HG03521 (cell line): ENCODE measurements around the gene PARD3B.

Source experiments
- ATAC-seq: cut with Tn5 transposase; IDR thresholded peaks from one replicate; pipeline ENCODE4 v1.9.1; 2021; ENCODE audit warnings: mild to moderate bottlenecking, moderate library complexity; ENCODE audit not compliant: unreplicated experiment

PARD3B gene

GRCh38 chr2:204750389-204750788 is 205.1 kb downstream of the PARD3B start:
- ATAC-seq: no peak

GRCh38 chr2:204751472-204751871 is 206.2 kb downstream of the PARD3B start:
- no peak for ATAC-seq

GRCh38 chr2:204753841-204754240 is 208.6 kb downstream of the PARD3B start:
- ATAC-seq: no peak

- ATAC-seq: no peak
These were observed 209.6 kb downstream of the PARD3B start for GRCh38 chr2:204754898-204755297.

GRCh38 chr2:204763974-204764703 is 218.9 kb downstream of the PARD3B start:
- ATAC-seq: no peak

- no peak for ATAC-seq
These were observed 225.5 kb downstream of the PARD3B start for GRCh38 chr2:204770735-204771134.

- no peak for ATAC-seq
These were observed 226.4 kb downstream of the PARD3B start for GRCh38 chr2:204771721-204772120.

- no peak for ATAC-seq
These were observed 227.3 kb downstream of the PARD3B start for GRCh38 chr2:204772546-204772945.

GRCh38 chr2:204775766-204776165 is 230.5 kb downstream of the PARD3B start:
- no peak for ATAC-seq

- ATAC-seq: no peak
These were observed 231.7 kb downstream of the PARD3B start for GRCh38 chr2:204776781-204777559.

- ATAC-seq: no peak
These were observed 234.5 kb downstream of the PARD3B start for GRCh38 chr2:204779771-204780170.

- no peak for ATAC-seq
These were observed 236.7 kb downstream of the PARD3B start for GRCh38 chr2:204781941-204782340.

GRCh38 chr2:204790076-204790475 is 244.8 kb downstream of the PARD3B start:
- no peak for ATAC-seq

- ATAC-seq: no peak
These were observed 246.0 kb downstream of the PARD3B start for GRCh38 chr2:204791230-204791629.

GRCh38 chr2:204794624-204795023 is 249.3 kb downstream of the PARD3B start:
- no peak for ATAC-seq

GRCh38 chr2:204795156-204795555 is 249.9 kb downstream of the PARD3B start:
- ATAC-seq: no peak

- ATAC-seq: peak; percentile 86
These were observed 251.3 kb downstream of the PARD3B start for GRCh38 chr2:204796581-204796980.

- ATAC-seq: no peak
These were observed 254.5 kb downstream of the PARD3B start for GRCh38 chr2:204799791-204800190.

- no peak for ATAC-seq
These were observed 263.2 kb downstream of the PARD3B start for GRCh38 chr2:204808494-204808893.

GRCh38 chr2:204824751-204825453 is 279.6 kb downstream of the PARD3B start:
- ATAC-seq: no peak

- ATAC-seq: no peak
These were observed 280.4 kb downstream of the PARD3B start for GRCh38 chr2:204825681-204826080.
